DMS79 (cell line): ENCODE data around the gene SLC35G4.
"Not testable (repeated sequence)": the region's sequence is repeated elsewhere in the genome, so short reads cannot be mapped to it uniquely, and the experiment has no call there.

Experiments used
- DNase-seq: peaks from one replicate; lab custom pipeline; 2025; lab: John Stamatoyannopoulos, UW

The SLC35G4 gene

DNA sequence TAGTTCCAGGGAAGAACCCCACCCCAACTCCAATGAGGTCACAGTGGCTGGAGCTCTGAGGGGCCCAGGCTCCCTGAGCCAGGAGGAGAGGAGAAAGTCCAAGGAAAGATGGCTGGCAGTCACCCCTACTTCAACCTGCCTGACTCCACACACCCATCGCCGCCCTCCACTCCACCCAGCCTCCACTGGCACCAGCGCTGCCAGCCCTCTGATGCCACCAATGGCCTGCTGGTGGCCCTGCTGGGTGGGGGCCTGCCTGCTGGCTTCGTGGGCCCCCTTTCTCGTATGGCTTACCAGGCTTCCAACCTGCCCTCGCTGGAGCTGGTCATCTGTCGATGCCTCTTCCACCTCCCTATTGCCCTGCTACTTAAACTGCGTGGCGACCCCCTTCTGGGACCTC, at the start of gene SLC35G4:
Gene SLC35G4, plus strand, starts transcription at position 109 of the 400 bp plus-strand sequence. Its CDS starts 0 bp downstream, at position 109.
- DNase-seq, result not testable (repeated sequence)

DNA sequence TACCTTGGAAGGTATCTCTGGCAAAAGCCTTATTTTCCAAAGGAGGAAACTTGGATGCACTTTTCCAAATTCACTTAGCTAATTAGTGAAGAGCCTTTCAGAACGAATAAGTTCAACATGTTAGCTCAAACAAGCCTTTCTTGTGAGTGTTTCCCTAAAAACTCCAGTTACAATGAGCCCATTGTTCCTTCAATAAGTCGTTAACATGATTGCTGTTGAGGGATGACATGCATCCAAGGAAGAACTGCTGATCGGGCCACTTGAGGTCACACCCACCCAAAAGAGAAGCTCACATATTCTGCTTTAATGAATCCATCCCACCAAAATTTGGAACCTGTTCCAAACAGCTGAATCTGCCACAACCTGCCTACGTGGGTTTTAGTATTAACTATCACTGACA, 48.1 kb upstream of the SLC35G4 start:
- no peak for DNase-seq

DNA sequence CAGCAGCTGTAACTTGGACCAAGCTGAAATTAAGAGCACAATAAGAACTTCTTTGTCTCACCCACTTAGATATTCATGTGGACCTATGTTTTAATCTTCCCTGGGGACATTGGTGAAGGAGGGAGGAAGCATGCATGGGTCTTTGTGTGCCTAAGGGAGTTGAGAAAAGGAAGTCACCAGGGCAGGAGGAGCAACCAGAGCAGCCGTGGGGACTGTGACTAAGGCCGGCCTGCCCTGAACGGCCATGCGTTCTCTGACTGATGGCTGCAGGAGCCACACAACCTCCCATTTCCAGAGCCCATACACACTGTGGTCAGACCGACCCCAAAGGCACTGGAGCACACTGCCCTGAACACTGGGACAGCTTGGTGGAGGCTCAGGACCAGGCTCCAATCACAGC, 43.7 kb upstream of the SLC35G4 start:
- no peak for DNase-seq

DNA sequence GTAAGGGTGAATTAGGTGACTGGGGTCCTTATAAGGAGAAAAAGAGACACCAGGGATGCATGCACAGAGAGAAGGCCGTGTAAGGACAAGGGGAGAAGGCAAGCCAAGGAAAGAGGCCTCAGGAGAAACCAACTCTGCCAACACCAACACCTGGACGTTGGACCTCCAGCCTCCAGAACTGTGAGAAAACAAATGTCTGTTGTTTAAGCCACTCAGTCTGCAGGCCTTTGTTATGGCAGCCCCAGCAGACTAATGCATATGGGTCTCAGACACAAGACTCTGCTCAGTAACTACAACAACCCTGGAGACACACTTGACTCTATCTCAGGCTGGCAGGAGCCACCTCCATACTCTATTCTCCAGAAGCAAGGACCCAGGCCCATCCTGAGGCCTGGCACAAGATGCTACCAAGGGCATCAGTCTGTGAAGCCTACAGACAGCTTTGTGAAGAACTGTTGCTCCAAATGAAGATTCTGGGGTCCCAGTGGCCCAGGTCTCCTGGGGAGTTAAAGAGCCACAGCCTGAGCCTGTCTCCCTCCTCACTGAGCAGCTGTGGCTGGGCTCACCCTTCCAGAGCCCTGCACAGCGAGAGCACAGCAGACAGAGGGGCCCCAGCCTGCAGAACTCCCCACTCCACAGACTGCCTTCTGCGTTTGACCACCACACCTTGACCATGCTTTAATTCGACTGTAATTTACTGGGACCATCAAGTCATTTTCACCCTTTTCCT, 43.0 kb upstream of the SLC35G4 start:
- no peak for DNase-seq

DNA sequence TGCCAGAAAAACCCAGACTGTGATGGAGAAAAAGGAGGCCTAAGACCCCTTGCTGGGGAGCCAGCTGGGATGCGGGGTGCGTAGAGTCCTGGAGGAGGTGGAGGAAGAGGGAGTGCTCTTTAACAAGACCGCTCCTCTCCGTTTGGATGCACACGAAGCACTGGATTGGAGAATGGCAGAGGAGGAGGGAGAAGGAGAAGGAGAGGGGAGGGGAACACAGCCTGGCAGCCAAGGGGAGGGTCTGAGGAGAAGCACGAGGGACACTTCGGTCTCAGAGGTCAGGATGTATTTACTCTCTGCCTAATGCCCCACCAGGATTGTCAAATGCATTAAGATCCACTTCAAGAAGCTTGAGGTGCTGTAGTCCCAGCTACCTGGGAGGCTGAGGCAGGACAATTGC, 42.0 kb upstream of the SLC35G4 start:
- DNase-seq, result no peak

DNA sequence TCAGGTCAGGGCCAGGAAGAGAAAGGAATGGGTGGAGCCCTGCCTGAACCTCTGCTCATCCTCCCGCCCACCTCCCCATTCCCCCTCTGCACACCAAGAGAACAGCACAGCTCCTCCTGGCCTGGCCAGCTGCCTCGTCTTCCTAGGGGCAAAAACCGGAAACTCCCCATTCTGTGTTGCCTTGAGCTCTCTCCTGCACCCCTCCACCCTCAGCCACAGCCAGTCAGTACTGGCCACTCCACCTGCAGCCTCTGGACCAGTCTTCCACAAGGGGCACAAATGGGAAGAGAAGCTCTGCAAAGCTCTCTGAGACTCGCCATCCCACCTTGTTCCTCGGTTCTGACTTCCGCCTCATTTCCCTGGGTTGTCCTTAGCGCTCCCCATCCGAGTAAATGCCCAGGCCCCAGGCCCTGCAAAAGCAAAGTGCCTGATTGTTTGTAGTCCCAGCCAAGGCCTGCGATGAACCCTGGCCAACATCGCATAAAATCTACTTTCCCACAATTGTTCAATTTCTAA, 39.3 kb upstream of the SLC35G4 start:
- DNase-seq, result no peak

DNA sequence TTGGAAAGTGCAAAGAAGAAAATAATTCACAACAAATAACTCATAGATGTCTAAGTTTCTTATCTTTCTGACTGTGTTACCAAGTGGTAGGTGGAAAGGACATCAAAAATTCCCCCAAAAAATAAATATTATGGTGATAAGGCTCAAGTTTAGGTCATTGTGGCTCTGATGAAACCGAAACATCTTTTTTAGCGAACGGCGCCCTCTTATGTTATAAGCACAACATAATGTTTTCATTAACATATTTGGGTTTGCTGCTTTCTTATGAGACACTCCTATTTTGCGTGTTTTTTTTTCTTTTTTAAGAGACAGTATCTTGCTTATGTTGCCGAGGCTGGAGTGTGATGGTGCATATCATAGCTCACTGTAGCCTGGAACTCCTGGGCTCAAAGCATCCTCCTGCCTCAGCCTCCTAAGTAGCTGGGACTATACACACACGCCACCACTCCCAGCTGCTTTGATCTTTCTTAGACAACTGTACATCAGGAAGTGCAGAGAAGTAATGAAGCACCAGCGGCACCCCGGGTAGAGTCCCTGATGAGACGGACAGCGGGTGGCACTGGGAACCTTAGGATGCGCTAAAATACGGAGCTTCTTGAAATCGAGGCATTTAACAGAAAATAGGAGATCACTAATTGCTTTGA, 38.5 kb upstream of the SLC35G4 start:
- no peak for DNase-seq

DNA sequence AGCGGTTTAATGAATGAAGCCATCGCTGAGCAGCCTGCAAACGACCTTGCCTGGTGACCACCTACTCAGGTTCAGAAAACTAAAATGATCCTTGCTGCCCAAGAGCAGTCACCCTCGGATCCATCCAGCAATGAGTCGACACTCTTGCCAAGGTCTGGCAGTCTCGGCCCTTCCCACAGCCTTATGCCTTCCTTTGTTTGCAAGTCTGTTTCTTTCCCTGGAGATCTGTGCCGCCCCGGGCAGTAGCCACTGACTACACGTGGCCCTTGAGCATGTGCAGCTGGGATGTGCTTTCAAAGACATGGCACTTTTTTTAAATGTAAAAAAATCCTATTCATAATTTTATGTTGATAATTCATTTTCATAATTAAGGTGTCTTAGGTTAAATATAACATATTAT, 37.2 kb upstream of the SLC35G4 start:
- no peak for DNase-seq

DNA sequence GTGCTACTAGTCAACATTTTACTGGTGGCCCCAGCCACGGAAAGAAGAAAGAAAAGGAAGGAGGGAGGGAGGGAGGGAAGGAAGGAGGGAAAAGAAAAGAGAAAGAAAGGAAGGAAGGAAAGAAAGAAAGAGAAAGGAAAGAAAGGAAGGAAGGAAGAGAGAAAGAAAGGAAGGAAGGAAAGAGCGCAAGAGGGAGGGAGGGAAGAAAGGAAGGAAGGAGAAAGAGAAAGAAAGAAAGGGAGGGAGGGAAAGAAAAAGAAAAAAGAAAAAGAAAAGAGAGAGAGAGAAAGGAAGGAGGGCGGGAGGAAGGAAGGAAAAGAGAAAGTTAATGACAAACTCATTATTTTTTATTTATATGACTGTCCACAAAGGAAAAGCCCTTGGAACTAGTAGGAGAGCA, 34.9 kb upstream of the SLC35G4 start:
- no peak for DNase-seq

DNA sequence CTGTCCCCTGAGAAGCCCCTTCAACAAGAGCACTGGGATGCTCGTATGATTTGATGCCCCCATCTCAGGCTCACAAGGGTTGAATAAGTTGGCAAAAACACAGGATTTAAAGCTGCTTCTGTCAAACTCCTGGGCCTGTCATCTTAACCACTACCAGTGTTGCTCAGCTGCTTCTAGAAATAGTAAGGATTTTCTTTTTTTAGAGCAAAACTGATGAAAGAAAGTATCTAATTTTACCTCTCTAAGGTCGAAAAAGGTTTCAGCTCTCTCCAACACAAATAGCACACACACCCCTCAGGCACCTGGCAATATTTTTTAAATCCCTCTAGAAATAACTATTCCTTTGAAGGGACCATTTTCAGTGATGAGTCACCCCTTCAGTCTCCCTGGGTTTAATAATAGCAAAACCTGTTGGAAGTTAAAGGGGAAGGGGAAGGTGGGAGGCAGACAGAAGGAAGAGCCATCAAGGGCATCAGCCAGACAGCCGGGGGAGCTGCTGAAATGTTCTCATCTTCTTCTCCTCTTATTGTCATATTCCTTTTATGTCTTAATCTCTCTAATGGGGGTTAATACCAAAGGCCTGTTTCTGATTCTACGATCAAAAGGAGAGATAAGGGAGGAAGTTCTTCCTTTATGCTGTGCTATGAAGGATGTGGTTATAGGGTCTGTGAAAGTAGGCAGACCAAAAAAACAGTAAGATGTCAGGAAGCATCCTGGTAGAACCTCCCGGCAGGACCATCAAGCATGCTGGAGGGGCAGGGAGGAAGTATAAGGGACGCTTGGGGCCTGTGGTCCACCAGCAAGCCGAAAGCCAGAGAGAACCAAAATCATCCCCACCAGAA, 31.9 kb upstream of the SLC35G4 start:
- no peak for DNase-seq

DNA sequence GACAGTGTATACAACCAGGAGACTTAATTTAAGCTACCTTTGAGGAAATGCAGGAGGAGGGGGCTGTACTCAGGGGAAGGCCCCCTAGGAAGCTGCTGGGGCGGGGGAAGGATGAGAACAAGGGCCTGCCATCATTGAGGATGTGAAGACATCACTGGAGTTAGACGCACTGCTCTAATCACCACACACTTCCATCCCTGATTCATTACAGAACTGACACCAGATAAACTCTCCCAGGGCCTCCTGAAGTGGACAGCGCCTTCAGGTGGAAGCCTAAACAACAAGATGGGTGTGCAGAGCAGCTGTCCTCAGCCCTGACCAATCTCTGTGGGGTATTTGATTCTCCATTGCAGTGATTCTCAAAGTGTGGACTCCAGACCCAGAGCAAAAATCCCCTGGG, 30.6 kb upstream of the SLC35G4 start:
- DNase-seq, result no peak

DNA sequence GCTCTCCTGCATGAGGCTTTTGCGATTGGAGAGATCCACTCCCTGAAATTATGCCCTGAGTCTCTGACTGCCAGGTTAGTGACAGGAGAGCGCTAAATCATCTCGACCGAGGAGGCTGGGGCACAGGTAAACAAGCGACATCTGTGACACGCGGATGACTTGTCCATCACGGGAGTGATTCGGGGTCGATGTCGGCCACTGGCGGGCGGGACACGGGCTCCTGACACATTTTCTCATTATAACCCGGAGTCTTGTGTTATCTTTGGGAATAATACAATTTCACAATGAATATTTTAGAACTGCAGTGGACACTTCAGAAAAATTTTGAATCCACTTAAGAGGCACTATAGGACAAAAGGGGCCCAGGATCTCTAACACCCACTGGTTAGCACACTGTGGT, 29.5 kb upstream of the SLC35G4 start:
- DNase-seq, result no peak

DNA sequence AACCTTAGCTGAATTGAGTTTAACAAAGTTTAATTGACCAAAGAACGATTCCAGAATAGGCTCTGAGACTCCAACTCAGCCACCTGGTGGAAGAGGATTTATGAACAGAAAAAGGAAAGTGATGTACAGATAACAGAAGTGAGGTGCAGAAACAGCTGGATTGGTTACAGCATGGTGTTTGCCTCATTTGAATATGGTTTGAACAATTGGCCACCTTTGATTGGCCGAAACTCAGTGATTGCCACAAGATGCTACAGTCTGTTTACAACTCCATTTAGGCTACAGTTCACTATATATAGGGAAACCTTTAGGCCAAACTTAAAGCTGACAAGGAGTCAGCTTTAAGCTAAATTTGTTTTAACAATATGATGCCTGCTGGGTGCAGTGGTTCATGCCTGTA, 28.1 kb upstream of the SLC35G4 start:
- no peak for DNase-seq

DNA sequence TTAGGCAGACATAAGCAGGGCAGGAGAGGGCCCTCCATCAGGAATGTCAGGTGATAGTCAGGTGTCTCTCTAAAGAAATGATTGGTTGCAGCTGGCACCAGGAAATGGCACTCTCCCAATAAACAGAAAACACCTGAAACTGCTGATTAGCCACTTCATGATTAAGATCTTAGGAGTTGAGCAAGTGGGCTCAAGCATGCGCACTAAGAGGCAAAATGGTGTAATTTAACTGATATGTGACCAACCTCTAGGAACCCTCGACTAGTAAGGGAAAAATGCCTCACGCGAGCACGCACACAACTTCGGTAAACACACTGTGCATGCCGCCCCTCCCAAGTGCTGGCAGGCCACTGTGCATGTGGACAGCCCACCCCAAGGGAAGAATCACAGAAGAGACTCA, 23.8 kb upstream of the SLC35G4 start:
- DNase-seq, result no peak

DNA sequence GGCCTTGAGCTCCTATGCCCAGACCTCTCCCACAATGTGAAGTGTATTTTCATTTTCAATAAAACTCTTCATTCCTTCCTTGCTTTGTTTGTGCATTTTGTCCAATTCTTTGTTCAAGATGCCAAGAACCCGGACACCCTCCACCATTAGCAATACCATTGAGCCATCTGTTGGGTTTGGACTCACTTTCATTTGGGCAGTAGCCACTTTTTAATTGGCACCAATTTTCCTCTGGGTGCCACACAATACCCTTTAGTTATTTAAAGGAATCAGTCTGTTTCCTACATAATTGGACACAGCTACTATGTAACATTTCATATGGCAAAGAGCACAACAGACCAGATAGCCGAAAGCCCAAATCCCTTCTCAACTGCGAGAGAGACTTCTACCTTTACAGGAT, 22.5 kb upstream of the SLC35G4 start:
- DNase-seq, result no peak

DNA sequence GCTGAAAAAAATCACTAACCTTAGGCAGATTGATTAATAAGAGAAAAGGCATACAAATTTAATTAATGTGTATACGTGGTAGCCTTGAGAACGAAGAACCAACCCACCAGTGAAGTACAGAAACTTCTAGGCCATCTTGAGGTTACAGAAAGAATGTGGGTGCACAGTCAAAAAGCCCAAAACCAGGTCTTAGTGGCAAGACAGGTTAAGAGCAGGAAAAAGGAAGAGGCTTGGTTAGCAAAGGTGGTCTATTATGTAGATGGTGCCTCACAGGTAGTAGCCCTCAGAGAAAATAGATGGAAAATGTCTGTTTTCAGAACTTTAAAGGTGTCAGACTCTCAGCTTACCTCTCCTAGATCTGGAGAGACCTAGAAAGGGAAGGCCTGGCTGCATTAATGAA, 22.0 kb upstream of the SLC35G4 start:
- DNase-seq, result no peak

DNA sequence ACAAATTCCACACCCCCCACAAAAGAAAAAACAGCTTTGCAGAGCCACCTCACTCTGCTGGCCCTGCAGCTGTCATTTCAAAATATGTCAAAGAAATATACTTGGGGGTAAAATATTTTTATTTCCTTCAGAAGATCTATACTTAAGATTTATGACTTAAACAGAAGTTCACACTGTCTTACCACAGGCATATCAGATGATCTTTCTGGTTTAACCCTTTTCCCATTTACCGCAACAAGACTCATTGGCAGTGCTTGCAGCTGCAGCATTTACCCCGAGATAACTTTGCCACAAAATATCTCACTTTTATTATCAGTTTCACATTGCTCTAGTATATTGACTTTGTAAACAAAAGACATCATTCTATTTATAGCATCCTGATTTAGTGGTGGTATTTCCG, 21.6 kb upstream of the SLC35G4 start:
- no peak for DNase-seq

DNA sequence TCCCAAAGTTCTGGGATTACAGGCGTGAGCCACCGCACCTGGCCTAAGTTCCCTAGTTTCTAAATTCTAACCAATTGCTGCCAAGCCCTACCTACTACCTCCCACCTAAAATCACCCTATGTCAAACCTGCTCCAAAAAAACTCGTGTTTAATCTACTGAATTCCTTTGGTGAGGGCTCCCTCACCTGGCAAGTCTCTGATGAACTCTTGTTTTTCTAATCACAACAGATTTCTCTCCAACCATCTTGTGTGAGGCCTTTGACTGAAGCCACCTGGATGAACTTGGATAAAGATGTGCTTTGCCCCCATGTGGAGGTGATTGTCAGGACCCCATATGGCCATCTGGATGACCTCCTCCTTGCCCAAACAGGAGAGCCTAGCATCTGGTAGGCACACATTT, 17.4 kb upstream of the SLC35G4 start:
- no peak for DNase-seq

DNA sequence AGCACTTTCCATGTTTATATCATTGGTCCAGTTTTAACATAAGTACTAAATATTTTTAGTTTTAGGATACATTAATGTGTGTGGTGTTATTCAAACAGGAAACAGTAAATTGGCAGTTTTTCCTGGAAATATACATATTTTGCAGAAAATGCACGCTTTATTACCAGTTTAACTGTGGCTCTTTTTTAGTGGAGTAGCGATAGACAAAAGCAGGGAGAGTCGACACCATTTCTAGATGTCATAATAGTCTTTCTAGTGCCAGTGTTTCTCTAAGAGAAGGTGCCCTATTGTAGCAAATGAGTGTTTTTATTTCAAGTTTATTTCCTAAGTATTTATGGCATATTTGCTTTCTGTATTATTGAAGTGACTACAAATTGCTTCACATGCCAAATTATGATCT, 9.1 kb upstream of the SLC35G4 start:
- DNase-seq, result no peak

DNA sequence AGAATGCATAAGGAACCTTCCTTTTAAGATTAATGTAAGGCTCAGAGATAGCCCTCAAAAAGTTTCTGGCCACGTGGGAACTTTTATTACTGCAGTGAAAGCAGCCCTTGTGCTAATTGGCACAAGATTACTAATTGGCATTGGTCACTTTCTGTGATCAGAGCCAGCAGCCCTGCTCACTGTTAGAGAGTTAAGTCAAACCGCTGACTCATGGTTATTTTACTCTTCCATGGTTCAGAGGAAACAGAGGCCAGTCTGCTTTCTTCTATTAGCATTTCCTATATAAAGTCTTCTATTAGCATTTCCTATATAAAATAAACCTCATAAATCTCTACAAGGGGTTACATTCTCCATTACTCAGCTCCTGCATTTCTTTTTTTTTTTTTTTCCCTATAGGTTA, 1.5 kb upstream of the SLC35G4 start:
- DNase-seq, result no peak

DNA sequence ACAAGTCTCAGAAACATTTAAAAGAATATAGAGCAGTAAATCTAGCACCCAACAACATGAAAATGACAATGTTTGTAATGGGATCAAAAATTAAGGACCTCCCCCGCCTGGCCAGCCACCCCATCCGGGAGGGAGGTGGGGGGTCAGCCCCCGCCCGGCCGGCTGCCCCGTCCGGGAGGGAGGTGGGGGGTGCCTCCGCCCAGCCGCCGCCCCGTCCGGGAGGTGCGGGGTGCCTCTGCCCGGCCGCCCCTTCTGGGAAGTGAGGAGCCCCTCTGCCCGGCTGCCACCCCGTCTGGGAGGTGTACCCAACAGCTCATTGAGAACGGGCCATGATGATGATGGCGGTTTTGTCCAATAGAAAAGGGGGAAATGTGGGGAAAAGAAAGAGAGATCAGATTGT, 778 bp upstream of the SLC35G4 start:
- not testable (repeated sequence) for DNase-seq

DNA sequence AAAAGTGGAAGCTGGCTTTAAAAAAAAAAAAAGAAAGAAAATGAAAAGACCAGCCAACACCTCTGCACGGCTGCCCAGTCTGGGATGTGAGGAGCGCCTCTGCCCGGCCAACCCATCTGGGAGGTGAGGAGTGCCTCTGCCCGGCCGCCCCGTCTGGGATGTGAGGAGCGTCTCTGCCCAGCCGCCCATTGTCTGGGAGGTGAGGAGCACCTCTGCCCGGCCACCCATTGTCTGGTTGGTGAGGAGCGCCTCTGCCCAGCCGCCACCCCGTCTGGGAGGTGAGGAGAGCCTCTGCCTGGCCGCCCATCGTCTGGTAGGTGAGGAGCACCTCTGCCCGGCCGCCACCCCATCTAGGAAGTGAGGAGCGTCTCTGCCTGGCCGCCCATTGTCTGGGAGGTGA, 3.7 kb downstream of the SLC35G4 start:
- not testable (repeated sequence) for DNase-seq

DNA sequence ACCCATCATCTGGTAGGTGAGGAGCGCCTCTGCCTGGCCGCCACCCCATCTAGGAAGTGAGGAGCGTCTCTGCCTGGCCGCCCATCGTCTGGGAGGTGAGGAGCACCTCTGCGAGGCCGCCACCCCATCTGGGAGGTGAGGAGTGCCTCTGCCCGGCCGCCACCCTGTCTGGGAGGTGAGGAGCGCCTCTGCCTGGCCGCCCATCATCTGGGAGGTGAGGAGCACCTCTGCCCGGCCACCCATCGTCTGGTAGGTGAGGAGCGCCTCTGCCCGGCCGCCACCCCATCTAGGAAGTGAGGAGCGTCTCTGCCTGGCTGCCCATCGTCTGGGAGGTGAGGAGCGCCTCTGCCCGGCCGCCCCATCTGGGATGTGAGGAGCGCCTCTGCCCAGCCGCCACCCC, 4.2 kb downstream of the SLC35G4 start:
- DNase-seq, result not testable (repeated sequence)
